HG03521 (cell line): ENCODE measurements around the gene ZNF628.

Experiments
- ATAC-seq: cut with Tn5 transposase; IDR thresholded peaks from one replicate; pipeline ENCODE4 v1.9.1; 2021; ENCODE audit warnings: mild to moderate bottlenecking, moderate library complexity; ENCODE audit not compliant: unreplicated experiment

ZNF628 gene

DNA sequence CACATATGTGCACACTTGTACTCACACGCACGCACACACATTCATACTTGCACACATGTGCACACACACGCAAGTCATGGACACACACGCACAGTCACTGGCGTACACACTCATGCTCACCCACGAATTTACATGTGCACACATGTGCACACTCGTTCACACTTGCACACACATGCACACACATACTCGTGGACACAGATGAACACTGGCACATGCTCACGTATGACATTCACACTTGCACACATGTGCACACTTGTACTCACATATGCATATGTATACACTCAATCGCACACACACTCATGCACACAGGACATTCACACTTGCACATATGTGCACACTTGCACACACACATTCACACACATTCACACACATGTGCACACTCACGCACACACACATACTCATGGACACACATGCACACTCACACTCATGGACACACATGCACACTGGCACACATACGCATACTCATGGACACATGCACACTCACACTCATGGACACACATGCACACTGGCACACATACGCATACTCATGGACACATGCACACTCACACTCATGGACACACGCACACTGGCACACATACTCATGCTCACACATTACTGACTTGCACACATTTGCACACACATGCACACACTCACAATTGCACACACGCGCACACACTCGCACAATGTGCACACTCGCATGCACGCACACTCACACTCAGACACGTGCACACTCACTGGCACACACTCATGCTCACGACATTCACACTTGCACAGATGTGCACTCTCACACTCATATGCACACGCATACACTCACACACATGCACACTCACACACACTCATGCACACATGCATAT is 51.0 kb downstream of the ZNF628 start:
- no peak for ATAC-seq

DNA sequence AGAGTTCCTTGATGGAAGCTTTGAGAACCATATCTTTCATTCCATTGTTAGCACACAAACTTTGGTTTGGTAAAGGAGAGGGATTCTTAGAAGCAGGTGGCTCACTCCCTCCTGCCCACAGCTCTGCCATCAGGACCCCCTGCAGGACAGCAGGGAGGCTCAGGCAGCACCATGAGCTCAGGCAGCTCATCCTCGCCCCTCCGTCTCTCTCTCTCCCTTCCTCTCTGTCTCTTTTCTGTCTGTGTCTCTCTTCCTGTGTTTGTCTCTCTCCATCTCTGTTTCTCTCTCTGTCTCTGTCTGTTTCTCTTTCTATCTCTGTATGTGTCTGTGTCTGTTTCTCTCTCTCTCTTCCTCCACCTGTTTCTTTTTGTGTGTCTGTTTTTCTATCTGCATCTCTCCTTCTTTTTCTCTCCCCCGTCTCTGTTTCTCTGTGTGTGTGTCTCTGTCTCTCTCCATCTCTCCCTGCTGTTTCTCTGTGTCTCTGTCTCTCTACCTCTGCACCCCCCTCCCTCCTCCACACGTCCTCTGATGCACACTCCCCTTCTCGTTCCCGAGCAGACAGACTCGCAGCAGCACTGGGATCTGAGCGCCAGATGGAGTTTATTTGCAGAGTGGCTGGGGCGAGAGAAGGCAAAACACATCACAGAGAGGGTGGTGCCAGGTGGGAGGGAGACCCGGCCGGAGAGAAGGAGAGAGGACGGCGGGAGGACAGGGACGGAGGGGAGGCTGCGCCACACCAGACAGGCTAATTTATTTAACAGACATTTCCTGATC is 51.8 kb downstream of the ZNF628 start:
- no peak for ATAC-seq

DNA sequence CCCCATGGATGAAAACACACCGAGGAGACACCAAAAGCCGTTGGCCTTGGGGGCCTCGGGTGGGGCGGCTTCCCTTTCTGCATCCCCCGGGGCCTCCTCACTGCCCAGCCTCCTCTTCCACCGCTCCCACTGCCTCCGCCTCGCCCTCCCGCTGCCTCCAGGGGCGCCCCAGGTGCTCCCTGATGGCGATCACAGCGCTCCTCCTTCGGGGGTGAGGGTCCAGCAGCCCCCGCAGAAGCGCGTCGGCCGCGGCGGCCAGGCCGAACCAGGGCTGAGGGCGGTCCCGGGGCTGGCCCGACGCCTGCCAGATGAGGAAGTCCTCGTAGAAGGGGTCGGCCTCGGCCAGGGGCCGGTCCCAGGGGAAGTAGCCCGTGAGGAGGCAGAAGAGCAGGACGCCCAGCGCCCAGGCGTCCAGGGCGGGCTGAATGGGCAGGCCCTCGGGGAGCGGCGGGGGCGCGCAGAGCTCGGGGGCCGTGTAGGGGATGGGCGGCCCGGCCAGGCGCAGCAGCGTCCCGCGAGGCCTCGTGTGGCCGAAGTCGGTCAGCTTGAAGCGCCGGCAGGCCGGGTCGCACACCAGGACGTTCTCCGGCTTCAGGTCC is 53.3 kb downstream of the ZNF628 start:
- no peak for ATAC-seq

DNA sequence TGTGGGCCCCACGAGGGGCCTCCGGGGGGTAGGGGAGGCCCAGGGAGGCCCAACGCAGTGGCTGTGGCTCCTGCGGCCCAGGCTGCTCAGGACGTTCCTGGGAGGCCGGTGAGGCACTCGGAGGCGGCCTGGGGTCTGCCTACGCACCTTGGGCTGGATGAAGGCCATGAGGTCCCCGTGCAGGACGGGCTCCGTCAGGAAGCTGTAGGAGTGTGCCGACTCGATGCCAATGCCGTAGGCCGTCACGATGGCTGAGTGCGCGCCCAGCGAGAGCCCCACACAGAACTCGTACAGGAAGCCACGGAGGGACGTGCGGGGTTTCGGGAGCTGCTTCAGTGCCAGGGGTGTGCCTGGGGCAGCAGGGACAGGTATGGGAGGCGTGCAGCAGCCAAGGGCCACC is 54.6 kb downstream of the ZNF628 start:
- ATAC-seq: no peak
